KBM-7 (cell line): ENCODE results near the gene SZT2.

Experiments used
- DNase-seq: peaks from one replicate; pipeline ENCODE4 v3.0.0-alpha.2; 2015
- in situ Hi-C: fragments of 300-500 bp; cut with MboI; formaldehyde crosslinking; loops from 2 replicates; pipeline ENCODE4 v1.14.3; 2020; ENCODE audit warnings: low sequenced_read_pairs, low pct_unique_long_range_greater_than_20kb, mixed read lengths

Gene SZT2

GRCh38 chr1:43437031-43437973, 47.6 kb downstream of the SZT2 start:
- in situ Hi-C loops = no loop called here
- DNase-seq = no peak

- DNase-seq = no peak
- in situ Hi-C loops = no loop called here
Observed at GRCh38 chr1:43438006-43438405, 48.3 kb downstream of the SZT2 start.

DNA sequence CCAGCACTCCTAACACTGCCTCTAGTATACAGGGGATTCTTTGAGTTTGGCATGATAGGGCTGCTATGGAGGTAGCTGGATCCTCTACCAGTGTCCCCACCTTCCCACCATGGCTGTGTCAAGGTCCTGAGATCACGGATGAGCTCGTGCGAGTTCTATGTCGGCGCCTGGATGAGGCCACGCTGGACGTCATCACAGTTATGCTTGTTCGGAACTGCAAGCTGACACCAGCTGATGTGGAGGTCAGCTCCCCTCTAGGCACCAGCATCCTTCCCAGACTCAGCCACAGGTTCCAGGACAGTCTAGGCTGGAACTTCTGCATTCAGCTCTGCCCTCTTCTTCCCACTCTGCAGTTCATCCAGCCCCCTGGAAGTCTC, 48.9 kb downstream of the SZT2 start:
- DNase-seq = no peak
- in situ Hi-C loops = no loop called here

- no peak for DNase-seq
- in situ Hi-C loops = no loop called here
Observed at GRCh38 chr1:43438953-43439581, 49.4 kb downstream of the SZT2 start.

- no peak for DNase-seq
- in situ Hi-C loops = no loop called here
Observed at GRCh38 chr1:43439781-43440180, 50.1 kb downstream of the SZT2 start.

GRCh38 chr1:43440358-43440757, 50.7 kb downstream of the SZT2 start:
- DNase-seq = no peak

GRCh38 chr1:43441166-43441893, 51.6 kb downstream of the SZT2 start:
- in situ Hi-C loops = no loop called here

More at GRCh38 chr1:43440358-43440757, 50.7 kb downstream of the SZT2 start:
- in situ Hi-C loops = no loop called here

DNA sequence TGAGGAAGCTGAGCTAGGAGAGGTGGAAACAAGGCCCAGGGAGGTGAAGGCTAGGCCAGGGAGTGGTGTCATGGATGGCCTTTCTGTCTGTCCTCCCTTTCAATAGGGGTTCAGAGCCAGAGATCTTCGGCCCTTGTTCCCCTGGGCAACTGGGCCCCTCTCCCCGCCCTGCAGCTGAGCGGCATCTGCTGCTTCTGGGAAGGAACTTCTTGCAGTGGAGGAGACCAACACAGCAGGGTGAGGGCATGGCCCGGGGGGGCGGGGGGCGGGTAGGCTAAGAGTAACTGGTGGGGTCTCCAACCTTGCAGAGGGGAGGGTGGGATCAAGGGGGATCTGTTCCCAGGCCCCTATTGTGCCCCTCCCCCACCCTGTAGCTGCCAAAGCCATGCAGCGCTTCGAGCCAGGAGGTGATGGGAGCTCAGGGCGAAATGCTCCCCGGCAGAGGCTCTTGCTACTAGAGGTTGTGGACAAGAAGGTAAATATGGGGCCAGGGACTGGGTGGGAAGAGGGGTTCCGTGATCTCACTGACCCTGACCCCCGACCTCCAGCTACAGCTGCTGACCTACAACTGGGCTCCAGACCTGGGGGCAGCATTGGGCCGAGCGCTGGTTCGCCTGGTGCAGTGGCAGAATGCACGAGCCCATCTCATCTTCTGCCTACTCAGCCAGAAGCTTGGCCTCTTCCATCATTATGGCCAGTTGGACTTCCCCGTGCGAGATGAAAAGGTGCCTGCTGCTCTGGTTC, 52.4 kb downstream of the SZT2 start:
- no peak for DNase-seq
- in situ Hi-C loops = no loop called here

More at GRCh38 chr1:43441166-43441893, 51.6 kb downstream of the SZT2 start:
- no peak for DNase-seq

DNA sequence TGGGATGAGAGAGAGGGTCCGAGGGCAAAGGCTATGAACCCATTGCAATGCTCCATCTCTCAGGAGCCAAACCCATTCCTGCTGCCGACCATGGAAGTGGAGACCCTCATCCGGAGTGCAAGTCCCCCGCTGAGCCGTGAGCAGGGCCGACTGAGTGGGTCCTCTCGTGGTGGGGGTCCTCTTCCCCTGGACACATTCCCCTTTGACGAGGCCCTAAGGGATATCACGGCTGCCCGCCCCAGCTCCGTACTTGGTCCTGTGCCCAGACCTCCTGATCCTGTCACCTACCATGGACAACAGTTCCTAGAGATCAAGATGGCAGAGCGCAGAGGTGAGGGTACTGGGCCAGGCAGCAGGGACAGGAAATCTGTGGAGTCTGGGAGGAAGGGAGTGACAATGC, 53.1 kb downstream of the SZT2 start:
- DNase-seq = no peak
- in situ Hi-C loops = no loop called here

- DNase-seq = no peak
- in situ Hi-C loops = no loop called here
Observed at GRCh38 chr1:43443197-43443946, 53.7 kb downstream of the SZT2 start.

- in situ Hi-C loops = no loop called here
- no peak for DNase-seq
Observed at GRCh38 chr1:43444151-43444828, 54.6 kb downstream of the SZT2 start.

DNA sequence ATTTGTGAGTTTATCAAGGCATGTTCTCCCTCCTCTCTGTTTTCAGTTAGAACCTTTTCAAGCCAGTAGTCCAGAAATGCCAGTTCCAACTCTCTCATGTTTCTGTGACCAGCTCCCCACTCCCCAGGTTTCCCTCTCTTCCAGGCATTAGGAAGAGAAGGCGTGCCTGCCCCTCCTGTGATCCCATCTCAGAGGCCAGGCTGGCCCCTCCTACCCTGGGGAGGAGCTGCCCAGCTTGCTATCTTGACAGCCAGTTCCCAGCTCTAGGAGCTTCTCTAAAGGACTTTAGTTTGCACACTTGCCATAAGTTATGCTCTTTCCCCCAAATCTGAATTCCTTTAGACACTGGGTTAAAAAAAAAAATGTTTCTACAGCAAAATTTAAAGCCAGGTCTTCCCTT, 55.1 kb downstream of the SZT2 start:
- no peak for DNase-seq
- in situ Hi-C loops = no loop called here

GRCh38 chr1:43445606-43446387, 56.1 kb downstream of the SZT2 start:
- DNase-seq = no peak
- in situ Hi-C loops = no loop called here

DNA sequence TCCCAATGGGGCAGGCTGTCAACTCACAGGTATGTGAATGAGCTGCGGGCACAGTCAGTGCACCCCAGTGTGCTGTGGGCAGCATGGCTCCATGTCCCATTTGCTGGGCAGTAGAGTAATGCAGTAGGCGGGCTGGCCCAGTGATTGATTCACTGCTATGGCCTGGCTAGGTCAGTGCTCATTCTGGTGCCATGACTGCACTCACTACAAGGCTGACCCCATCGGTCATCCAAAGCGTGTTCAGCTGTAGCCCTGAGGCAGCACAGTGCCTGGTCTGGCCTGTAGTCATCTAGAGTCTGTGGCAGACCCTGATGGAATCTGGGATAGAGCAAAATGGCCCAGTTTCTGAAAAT, 56.7 kb downstream of the SZT2 start:
- DNase-seq = no peak
- in situ Hi-C loops = no loop called here

- in situ Hi-C loops = no loop called here
- DNase-seq = no peak
Observed at GRCh38 chr1:43446881-43447835, 57.5 kb downstream of the SZT2 start.

- no peak for DNase-seq
- in situ Hi-C loops = no loop called here
Observed at GRCh38 chr1:43447891-43448708, 58.4 kb downstream of the SZT2 start.
